MM.1S (cell line): Measurements from ENCODE around the gene OIT3.
A peak's percentile ranks its signal among the peaks of the same experiment; 100 is the strongest.

Experiments used
- CTCF ChIP-seq: fragments of 300-600 bp; sonication (generic); IDR thresholded peaks from 2 replicates; pipeline ENCODE4 v1.5.1; 2016; ENCODE audit warnings: antibody characterized with exemption, low read length, mixed read lengths
- EZH2 ChIP-seq: fragments of 300-600 bp; sonication (generic); optimal IDR thresholded peaks from 2 replicates; pipeline ENCODE3; 2017; ENCODE audit warnings: low read depth, mild to moderate bottlenecking, antibody characterized with exemption, low read length, mixed read lengths

- TF ChIP-seq CTCF (peak; percentile 40), EZH2 (no peak)
These were observed 18.1 kb upstream of the OIT3 start for GRCh38 chr10:72875250-72876055.
